OCI-LY7 (cell line): ENCODE results near the gene CYP27C1. TPM values are rescaled to one million over a fixed set of nuclear protein-coding genes. Genes with fewer than 3 reads are reported as not detected.

Experiments used
- BruUV-seq: library from RNA; stranded (reverse); fragments of 400-500 nt; replicated peaks from 2 replicates; lab custom pipeline; 2021; lab: Mats Ljungman, UMichigan
- CTCF ChIA-PET: fragments of 300-600 bp; sonication (Branson Sonifier 250); formaldehyde crosslinking; loops from one replicate; lab custom pipeline; 2022; ENCODE audit warnings: antibody characterized with exemption; ENCODE audit not compliant: unreplicated experiment; lab: Charles Lee
- POLR2A ChIA-PET: fragments of 300-600 bp; sonication (Branson Sonifier 250); formaldehyde crosslinking; loops from one replicate; lab custom pipeline; 2022; ENCODE audit warnings: antibody characterized with exemption; lab: Charles Lee
- DNase-seq: peaks from one replicate; pipeline ENCODE4 v3.0.0-alpha.2; 2015; ENCODE audit warnings: low spot score
- H2AFZ ChIP-seq: fragments of 200-600 bp; sonication (generic), shearing (Covaris generic); 2 replicates; pipeline ENCODE4 v1.6.1; 2014; ENCODE audit warnings: mild to moderate bottlenecking, antibody characterized with exemption, low read length, moderate library complexity
- H3K27ac ChIP-seq: fragments of 200-600 bp; sonication (generic); 2 replicates; pipeline ENCODE4 v1.5.1; 2014; ENCODE audit warnings: mixed run types, low read depth, mild to moderate bottlenecking, moderate library complexity, low read length, inconsistent platforms; ENCODE audit not compliant: poor library complexity, severe bottlenecking
- H3K36me3 ChIP-seq: fragments of 200-600 bp; sonication (generic); 2 replicates; pipeline ENCODE4 v1.6.1; 2014; ENCODE audit warnings: mild to moderate bottlenecking, antibody characterized with exemption, low read length, moderate library complexity, mixed read lengths; ENCODE audit not compliant: insufficient read depth
- H3K4me1 ChIP-seq: fragments of 200-600 bp; sonication (generic); 2 replicates; pipeline ENCODE4 v1.5.1; 2014; ENCODE audit warnings: mild to moderate bottlenecking, low read length; ENCODE audit not compliant: insufficient read depth, poor library complexity, severe bottlenecking
- H3K4me2 ChIP-seq: fragments of 200-600 bp; sonication (generic); 2 replicates; pipeline ENCODE4 v1.6.1; 2014; ENCODE audit warnings: mild to moderate bottlenecking, low read length
- H3K4me3 ChIP-seq: fragments of 200-600 bp; sonication (generic); 2 replicates; pipeline ENCODE4 v1.5.1; 2014; ENCODE audit warnings: mild to moderate bottlenecking, low read depth, low read length; ENCODE audit not compliant: poor library complexity, severe bottlenecking
- H3K79me2 ChIP-seq: fragments of 200-600 bp; sonication (generic); 2 replicates; pipeline ENCODE4 v1.6.1; 2016; ENCODE audit warnings: low read depth, mild to moderate bottlenecking, low read length, moderate library complexity, mixed read lengths; ENCODE audit not compliant: insufficient read depth
- H3K9me2 ChIP-seq: fragments of 200-600 bp; sonication (generic); 2 replicates; pipeline ENCODE4 v1.6.1; 2016; ENCODE audit warnings: mild to moderate bottlenecking, low read length, mixed read lengths; ENCODE audit not compliant: insufficient read depth
- H3K9me3 ChIP-seq: fragments of 200-600 bp; sonication (generic); 2 replicates; pipeline ENCODE4 v1.6.1; 2014; ENCODE audit warnings: mild to moderate bottlenecking, mixed run types, low read length, mixed read lengths
- H4K20me1 ChIP-seq: fragments of 200-600 bp; sonication (generic); 2 replicates; pipeline ENCODE4 v1.6.1; 2014; ENCODE audit warnings: mild to moderate bottlenecking, antibody characterized with exemption, low read length, moderate library complexity, mixed read lengths; ENCODE audit not compliant: insufficient read depth
- CTCF ChIP-seq: fragments of 200-600 bp; sonication (generic); conservative IDR thresholded peaks from 2 replicates; pipeline ENCODE4 v1.5.1; 2014; ENCODE audit warnings: mild to moderate bottlenecking, antibody characterized with exemption, low read length, moderate library complexity, mixed read lengths
- EZH2phosphoT487 ChIP-seq: fragments of 200-600 bp; sonication (generic); IDR thresholded peaks from 2 replicates; pipeline ENCODE4 v1.6.1; 2018; ENCODE audit warnings: low read depth, borderline replicate concordance, mild to moderate bottlenecking, mixed run types, antibody characterized with exemption, low read length, moderate library complexity, mixed read lengths
- intact Hi-C: fragments of 100-400 bp; cut with micrococcal nuclease; formaldehyde crosslinking; loops from one replicate; pipeline ENCODE4 v1.10.0; 2022; ENCODE audit not compliant: unreplicated experiment
- total RNA-seq, 2 experiments: library from RNA; depleted of rRNA in 1 of 2; stranded (reverse); fragments of >200 nt in 1 of 2; shearing (Covaris generic) in 1 of 2; gene quantifications; 2 replicates each; pipeline ENCODE4 v1.2.3, GENCODE V29; 2014 to 2022

The CYP27C1 gene
- total RNA-seq, 2 experiments from 2014 or later: not detected

DNA sequence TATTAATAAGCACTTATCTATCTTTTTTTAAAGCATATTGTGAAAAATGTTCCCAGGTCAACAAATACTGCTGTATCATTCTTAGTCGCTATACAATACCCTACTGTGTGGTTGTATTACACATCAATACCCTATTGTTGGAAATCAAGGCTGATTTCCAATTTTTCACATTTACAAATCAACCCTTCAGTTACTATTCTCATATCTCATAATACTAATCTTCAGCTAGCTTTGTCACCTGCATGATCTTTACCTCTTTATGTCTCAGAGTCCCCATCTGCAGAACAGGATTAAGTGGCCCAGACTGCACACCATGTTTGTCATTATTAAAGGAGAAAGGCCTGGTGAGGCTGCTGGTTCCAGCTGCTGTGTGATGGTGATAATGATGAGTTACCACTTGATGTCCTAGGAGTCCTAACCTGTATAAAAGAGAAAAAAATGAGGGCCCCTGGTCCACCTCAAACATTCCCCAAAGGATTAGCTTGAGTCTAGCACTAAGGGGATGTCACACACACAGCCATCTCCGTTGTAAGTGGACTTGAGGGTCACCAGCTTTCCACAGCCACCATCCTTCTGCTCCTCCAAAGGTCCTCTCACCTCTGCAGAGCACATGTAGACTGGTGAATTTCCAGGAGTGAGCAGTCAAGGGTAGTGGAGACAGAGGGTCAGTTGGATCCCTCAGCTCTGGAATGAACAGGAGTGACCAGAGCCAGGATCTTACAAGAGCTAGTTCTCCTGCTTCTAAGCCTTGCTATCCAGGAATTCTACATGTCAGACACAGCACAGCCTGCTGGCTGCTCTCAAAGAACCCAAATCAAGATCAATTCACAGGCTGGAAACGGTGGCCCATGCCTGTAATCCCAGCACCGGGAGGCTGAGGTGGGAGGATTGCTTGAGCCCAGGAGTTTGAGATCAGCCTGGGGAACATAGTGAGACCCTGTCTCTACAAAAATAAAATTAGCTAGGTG is 77.2 kb downstream of the CYP27C1 start:
- CTCF ChIA-PET: no interaction called here

DNA sequence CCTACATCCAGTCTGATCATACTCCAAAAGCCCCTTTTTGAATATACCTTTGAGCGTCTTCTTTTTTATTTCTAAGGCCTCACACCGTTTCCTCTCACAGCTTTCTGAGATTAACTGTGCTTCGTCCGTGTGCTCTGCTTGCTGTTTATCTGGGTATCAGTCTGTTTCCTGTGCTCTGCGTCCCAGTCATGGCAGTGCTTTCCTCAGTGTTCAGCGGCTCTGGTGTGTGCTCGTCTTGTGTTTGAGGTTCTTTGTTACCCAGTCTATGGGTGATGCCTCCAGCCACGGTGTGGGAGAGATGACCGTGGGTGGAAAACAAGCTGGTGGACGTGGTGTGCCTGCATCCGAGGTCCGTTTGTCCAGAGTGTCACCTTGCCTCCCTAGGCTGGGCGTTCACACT is 79.6 kb downstream of the CYP27C1 start:
- Histone ChIP-seq H3K79me2 (no peaks in the 10 kb centered on the region), H3K9me2 (no peaks in the 10 kb centered on the region), H3K4me3 (no peak overlapping the region), H3K36me3 (no peaks in the 10 kb centered on the region), H3K4me2 (no peak overlapping the region), H3K27ac (no peak overlapping the region), H2AFZ (no peak overlapping the region), H3K9me3 (no peaks in the 10 kb centered on the region), H4K20me1 (no peaks in the 10 kb centered on the region), H3K4me1 (no peaks in the 10 kb centered on the region)
- DNase-seq: no peak
- CTCF ChIA-PET: no interaction called here
- TF ChIP-seq CTCF (no peak), EZH2phosphoT487 (no peak)
- no TSS peak for BruUV-seq
- intact Hi-C loops: no loop called here
- POLR2A ChIA-PET: no interaction called here

More for the DNA sequence above, 77.2 kb downstream of the CYP27C1 start:
- H3K36me3 ChIP-seq: no peaks in the 10 kb centered on the region
- no peak overlapping the region for H2AFZ ChIP-seq
- POLR2A ChIA-PET: no interaction called here
- no peak for DNase-seq
- no peaks in the 10 kb centered on the region for H3K4me1 ChIP-seq
- H3K9me3 ChIP-seq: no peaks in the 10 kb centered on the region
- no peak overlapping the region for H3K4me2 ChIP-seq
- H3K79me2 ChIP-seq: no peaks in the 10 kb centered on the region
- TF ChIP-seq EZH2phosphoT487 (no peak), CTCF (no peak)
- BruUV-seq: no TSS peak
- no peaks in the 10 kb centered on the region for H3K9me2 ChIP-seq
- no peaks in the 10 kb centered on the region for H4K20me1 ChIP-seq
- H3K27ac ChIP-seq: no peak overlapping the region
- H3K4me3 ChIP-seq: no peak overlapping the region
- intact Hi-C loops: no loop called here

DNA sequence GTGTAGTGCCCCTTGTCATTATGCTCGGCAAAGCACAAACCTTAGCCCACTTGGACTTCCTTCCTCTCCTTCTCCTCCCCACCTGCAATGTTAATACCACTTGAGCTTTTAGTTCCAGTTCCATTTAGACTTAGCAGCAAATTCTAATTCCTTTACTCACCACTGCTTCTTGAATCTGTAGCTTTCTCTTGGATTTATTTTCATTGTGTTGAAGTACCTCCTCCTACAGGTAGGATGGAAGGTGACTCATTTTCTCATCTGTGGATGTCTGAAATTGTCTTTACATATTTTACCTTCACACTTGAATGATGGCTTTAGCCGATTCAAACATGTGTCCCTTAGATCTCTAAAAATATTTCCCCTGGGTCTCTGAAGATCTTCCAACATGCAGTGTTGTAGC is 80.3 kb downstream of the CYP27C1 start:
- no peaks in the 10 kb centered on the region for H3K4me1 ChIP-seq
- H3K4me3 ChIP-seq: no peak overlapping the region
- no peaks in the 10 kb centered on the region for H3K36me3 ChIP-seq
- H3K27ac ChIP-seq: no peak overlapping the region
- ChIA-PET POLR2A (interaction anchor here (0.5 to 1.1 kb wide), 2 partner anchors 9 to 10 kb away, joined by 3 to 4 read pairs; no protein-coding TSS in a partner anchor), CTCF (no interaction called here)
- H3K4me2 ChIP-seq: no peak overlapping the region
- H3K9me3 ChIP-seq: no peaks in the 10 kb centered on the region
- intact Hi-C loops: no loop called here
- no peak for DNase-seq
- no peak overlapping the region for H2AFZ ChIP-seq
- no TSS peak for BruUV-seq
- no peaks in the 10 kb centered on the region for H4K20me1 ChIP-seq
- no peaks in the 10 kb centered on the region for H3K9me2 ChIP-seq
- H3K79me2 ChIP-seq: no peaks in the 10 kb centered on the region
- TF ChIP-seq EZH2phosphoT487 (no peak), CTCF (no peak)
